Raji (cell line): Measurements from ENCODE around the gene PLXDC2.

Experiments
- POLR2A ChIP-seq: IDR thresholded peaks from 2 replicates; pipeline ENCODE4 v1.6.1; 2011; ENCODE audit warnings: low read depth, low read length, control low read depth; ENCODE audit not compliant: insufficient read depth

Gene PLXDC2

DNA sequence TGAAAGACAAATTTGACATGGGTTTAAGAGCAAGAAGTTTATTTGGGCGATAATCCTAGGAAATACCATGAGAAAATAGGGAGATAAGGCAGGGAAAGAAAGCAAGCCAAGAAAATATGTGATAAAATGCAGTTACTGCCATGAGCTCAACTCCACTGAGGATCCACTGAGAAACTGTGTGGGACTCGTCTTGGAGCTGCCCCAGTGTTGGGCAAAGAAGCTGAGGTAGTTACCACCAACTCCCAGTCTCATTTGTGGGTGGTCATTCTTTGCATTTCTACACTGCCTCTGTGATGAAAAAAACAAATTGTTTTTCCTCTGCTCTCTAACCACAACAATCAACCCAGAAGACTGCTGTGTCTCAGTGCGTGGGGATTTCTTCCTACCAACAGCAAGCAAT, 498.2 kb downstream of the PLXDC2 start:
- no peak for TF ChIP-seq POLR2A

DNA sequence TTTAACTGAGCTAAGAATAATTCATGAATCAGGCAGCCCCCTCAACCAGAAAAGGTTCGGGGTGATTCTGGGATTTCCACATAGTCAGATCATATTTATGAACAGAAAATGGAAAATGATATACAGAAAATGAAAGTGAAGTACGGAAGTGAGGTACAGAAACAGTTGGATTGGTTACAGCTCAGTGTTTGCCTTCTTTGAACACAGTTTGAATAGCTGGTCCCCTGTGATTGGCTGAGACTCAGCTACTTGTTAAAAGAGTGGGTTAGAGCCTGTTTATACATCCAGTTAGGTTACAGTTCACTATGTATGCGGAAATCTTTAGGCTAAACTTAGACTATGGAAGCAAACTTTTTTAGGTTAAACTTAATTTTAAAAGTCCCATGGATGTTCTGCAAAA, 511.7 kb downstream of the PLXDC2 start:
- TF ChIP-seq POLR2A, result no peak

DNA sequence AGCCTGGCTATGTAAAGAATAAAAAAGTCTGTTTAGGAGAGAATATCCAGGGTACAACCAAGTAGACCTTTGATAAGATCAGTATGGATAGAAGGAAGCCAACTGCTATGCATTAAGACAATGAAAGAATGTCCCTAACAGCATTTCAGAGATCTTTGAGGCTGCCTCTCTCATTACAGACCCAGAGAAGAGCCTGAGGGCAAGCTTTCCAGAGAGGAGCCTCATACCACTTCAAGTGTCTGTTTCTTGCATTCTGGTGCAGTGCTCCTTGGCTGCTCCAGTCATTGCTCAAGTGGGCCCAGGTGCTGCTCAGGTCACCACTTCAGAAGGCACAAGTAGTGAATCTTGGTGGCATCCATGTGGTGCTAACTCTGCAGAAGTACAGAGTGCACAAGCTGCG, 514.0 kb downstream of the PLXDC2 start:
- TF ChIP-seq POLR2A, result no peak

DNA sequence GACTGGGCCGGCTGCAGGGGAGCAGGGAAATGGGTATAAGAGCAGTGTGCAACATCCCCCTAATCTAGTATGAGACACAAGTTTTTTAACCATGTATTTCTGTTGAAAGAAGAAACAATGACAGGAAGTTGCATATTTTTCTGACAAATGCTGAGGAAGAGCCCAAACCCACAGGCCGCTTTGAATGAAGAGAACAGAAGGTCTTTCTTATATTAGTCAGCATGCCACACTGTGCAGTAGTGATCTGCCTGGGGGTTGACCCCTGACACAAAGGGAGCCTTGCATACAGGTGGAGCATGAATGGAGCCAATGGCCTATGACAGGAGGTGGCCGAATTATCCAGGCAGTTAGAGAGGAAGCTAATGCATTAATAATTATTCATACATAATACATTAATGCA, 518.3 kb downstream of the PLXDC2 start:
- TF ChIP-seq POLR2A, result no peak
